GM23338 (cell line): ENCODE data around the gene KIF6. TPM values are rescaled to one million over a fixed set of nuclear protein-coding genes. Genes with fewer than 3 reads are reported as not detected.

ENCODE experiments used
- ATAC-seq: fragments of 200-7000 bp; cut with Tn5 transposase; 3 replicates; pipeline ENCODE4 v1.9.1; 2020
- DNase-seq: peaks from one replicate; pipeline ENCODE4 v3.0.0-alpha.2; 2015; ENCODE audit warnings: low spot score
- H2AFZ ChIP-seq: fragments of 200-600 bp; sonication (generic); 2 replicates; pipeline ENCODE4 v1.8.0; 2016; ENCODE audit warnings: antibody characterized with exemption, mild to moderate bottlenecking, moderate library complexity
- H3F3A ChIP-seq: fragments of 200-600 bp; sonication (generic); replicated peaks from 2 replicates; pipeline ENCODE4 v1.8.0; 2017; ENCODE audit warnings: antibody characterized with exemption, mixed run types, low read depth
- H3K27ac ChIP-seq: fragments of 200-600 bp; sonication (generic); 2 replicates; pipeline ENCODE4 v1.6.1; 2016; ENCODE audit warnings: low read depth
- H3K27me3 ChIP-seq: fragments of 200-600 bp; sonication (generic); 2 replicates; pipeline ENCODE4 v1.8.0; 2016; ENCODE audit warnings: mild to moderate bottlenecking, mixed run types, moderate library complexity; ENCODE audit not compliant: insufficient read depth
- H3K36me3 ChIP-seq: fragments of 200-600 bp; sonication (generic); 2 replicates; pipeline ENCODE4 v1.8.0; 2016; ENCODE audit warnings: mild to moderate bottlenecking; ENCODE audit not compliant: insufficient read depth
- H3K4me1 ChIP-seq: fragments of 200-600 bp; sonication (generic); 2 replicates; pipeline ENCODE4 v1.8.0; 2016; ENCODE audit warnings: mild to moderate bottlenecking, moderate library complexity; ENCODE audit not compliant: insufficient read depth
- H3K4me2 ChIP-seq: fragments of 200-600 bp; sonication (generic); 2 replicates; pipeline ENCODE4 v1.7.1; 2017; ENCODE audit warnings: mixed run types
- H3K4me3 ChIP-seq: fragments of 200-600 bp; sonication (generic); 2 replicates; pipeline ENCODE4 v1.6.1; 2016; ENCODE audit warnings: mixed run types
- H3K79me2 ChIP-seq: fragments of 200-600 bp; sonication (generic); replicated peaks from 2 replicates; pipeline ENCODE4 v1.8.0; 2017; ENCODE audit warnings: mild to moderate bottlenecking; ENCODE audit not compliant: insufficient read depth
- H3K9me2 ChIP-seq: fragments of 200-600 bp; sonication (generic); 2 replicates; pipeline ENCODE4 v1.8.0; 2017; ENCODE audit not compliant: insufficient read depth
- H4K20me1 ChIP-seq: fragments of 200-600 bp; sonication (generic); replicated peaks from 2 replicates; pipeline ENCODE4 v1.8.0; 2017; ENCODE audit warnings: mild to moderate bottlenecking; ENCODE audit not compliant: insufficient read depth
- H3K27ac Mint-ChIP-seq: 2 replicates; pipeline ENCODE4 v1.8.0; 2020; ENCODE audit warnings: inconsistent platforms, mild to moderate bottlenecking, moderate library complexity, mixed read lengths
- H3K27me3 Mint-ChIP-seq: 3 replicates; pipeline ENCODE4 v1.8.0; 2022; ENCODE audit warnings: low read depth, mild to moderate bottlenecking, moderate library complexity, mixed read lengths, inconsistent platforms; ENCODE audit not compliant: insufficient read depth, poor library complexity
- H3K36me3 Mint-ChIP-seq: 3 replicates; pipeline ENCODE4 v1.8.0; 2021; ENCODE audit warnings: low read depth, mild to moderate bottlenecking, inconsistent platforms, moderate library complexity, mixed read lengths
- H3K4me1 Mint-ChIP-seq: 3 replicates; pipeline ENCODE4 v1.8.0; 2020; ENCODE audit warnings: mild to moderate bottlenecking, inconsistent platforms, mixed read lengths
- H3K4me3 Mint-ChIP-seq: 3 replicates; pipeline ENCODE4 v1.8.0; 2021; ENCODE audit warnings: moderate library complexity, mild to moderate bottlenecking, inconsistent platforms, mixed read lengths
- H3K9me3 Mint-ChIP-seq: 3 replicates; pipeline ENCODE4 v1.8.0; 2020; ENCODE audit warnings: moderate library complexity, mild to moderate bottlenecking, inconsistent platforms, mixed read lengths
- ETS1 ChIP-seq: IDR thresholded peaks from 2 replicates; pipeline ENCODE4 v1.6.1; 2016; ENCODE audit warnings: antibody characterized with exemption
- EZH2 ChIP-seq: fragments of 200-600 bp; sonication (generic); IDR thresholded peaks from one replicate; pipeline ENCODE4 v1.8.0; 2017; ENCODE audit warnings: antibody characterized with exemption, mild to moderate bottlenecking, low read depth; ENCODE audit not compliant: unreplicated experiment
- EZH2phosphoT487 ChIP-seq: fragments of 200-600 bp; sonication (generic); IDR thresholded peaks from one replicate; pipeline ENCODE4 v1.8.1; 2018; ENCODE audit warnings: antibody characterized with exemption; ENCODE audit not compliant: unreplicated experiment
- JUNB ChIP-seq: IDR thresholded peaks from one replicate; pipeline ENCODE4 v1.6.1; 2016; ENCODE audit warnings: antibody characterized with exemption; ENCODE audit not compliant: unreplicated experiment
- NANOG ChIP-seq: IDR thresholded peaks from 2 replicates; pipeline ENCODE4 v1.6.1; 2016; ENCODE audit warnings: antibody characterized with exemption, borderline replicate concordance
- POLR2AphosphoS5 ChIP-seq: IDR thresholded peaks from 2 replicates; pipeline ENCODE4 v1.6.1; 2016; ENCODE audit warnings: antibody characterized with exemption, low read depth
- REST ChIP-seq: IDR thresholded peaks from one replicate; pipeline ENCODE4 v1.6.1; 2018; ENCODE audit warnings: antibody characterized with exemption; ENCODE audit not compliant: unreplicated experiment
- STAT1 ChIP-seq: IDR thresholded peaks from one replicate; pipeline ENCODE4 v1.6.1; 2016; ENCODE audit warnings: antibody characterized with exemption; ENCODE audit not compliant: unreplicated experiment
- ZNF114 ChIP-seq: fragments of 250-450 bp; sonication (Bioruptor Pico); IDR thresholded peaks from 2 replicates; pipeline ENCODE4 v1.5.0; 2020; ENCODE audit warnings: mild to moderate bottlenecking, moderate library complexity
- ZNF331 ChIP-seq: fragments of 250-450 bp; sonication (Bioruptor Pico); IDR thresholded peaks from 2 replicates; pipeline ENCODE4 v1.5.0; 2020; ENCODE audit warnings: low read depth, mild to moderate bottlenecking, moderate library complexity
- ZNF462 ChIP-seq: fragments of 250-450 bp; sonication (Bioruptor Pico); IDR thresholded peaks from 2 replicates; pipeline ENCODE4 v1.5.0; 2020; ENCODE audit warnings: mild to moderate bottlenecking, moderate library complexity
- polyA plus RNA-seq: library from polyadenylated mRNA; unstranded; fragments of >200 nt; fragmentation: Nextera tagmentation; extraction: Ambion mirVana; gene quantifications from 2 replicates; pipeline ENCODE4 v1.2.1, GENCODE V29; 2016
- total RNA-seq: library from RNA; depleted of rRNA; stranded (reverse); fragments of >200 nt; shearing (Covaris generic); gene quantifications from 2 replicates; pipeline ENCODE4 v1.2.3, GENCODE V29; 2014

KIF6 gene
- total and polyA plus RNA-seq, 2 experiments from 2014 or later, result 0.87 to 1.7 TPM

- Mint-ChIP-seq H3K36me3 (no peaks in the 10 kb centered on the region), H3K4me1 (no peaks in the 10 kb centered on the region), H3K27ac (no peak overlapping the region), H3K4me3 (no peak overlapping the region), H3K9me3 (no peaks in the 10 kb centered on the region), H3K27me3 (no peaks in the 10 kb centered on the region)
- ATAC-seq (no peak), DNase-seq (no peak)
- H3F3A ChIP-seq, result no peaks in the 10 kb centered on the region
- H3K4me2 ChIP-seq, result no peak overlapping the region
- no peak overlapping the region for H2AFZ ChIP-seq
- H3K27me3 ChIP-seq, result no peaks in the 10 kb centered on the region
- no peak overlapping the region for H3K27ac ChIP-seq
- no peaks in the 10 kb centered on the region for H3K36me3 ChIP-seq
- H3K4me1 ChIP-seq, result no peaks in the 10 kb centered on the region
- no peaks in the 10 kb centered on the region for H3K9me2 ChIP-seq
- H3K4me3 ChIP-seq, result no peak overlapping the region
- no peaks in the 10 kb centered on the region for H3K79me2 ChIP-seq
- no peaks in the 10 kb centered on the region for H4K20me1 ChIP-seq
- TF ChIP-seq REST, result no peak
- no peak for TF ChIP-seq NANOG
- no peak for TF ChIP-seq JUNB
- TF ChIP-seq EZH2phosphoT487, result no peak
- TF ChIP-seq ETS1, result no peak
- TF ChIP-seq EZH2, result no peak
- no peak for TF ChIP-seq STAT1
- TF ChIP-seq ZNF331, result no peak
- no peak for TF ChIP-seq POLR2AphosphoS5
- TF ChIP-seq ZNF462, result no peak
- no peak for TF ChIP-seq ZNF114 (CRISPR knock-in tag)
These were observed 108.2 kb downstream of the KIF6 start for GRCh38 chr6:39617026-39617425.
